NOMO-1 treated with dmso at 0.1 percent for 144 hours (cell line): ENCODE data around the gene SUCLA2.
"Not testable (repeated sequence)": the region's sequence is repeated elsewhere in the genome, so short reads cannot be mapped to it uniquely, and the experiment has no call there.

Experiments
- DNase-seq: peaks from one replicate; lab custom pipeline; 2025; ENCODE audit not compliant: unreplicated experiment; lab: John Stamatoyannopoulos, UW

Gene SUCLA2

DNA sequence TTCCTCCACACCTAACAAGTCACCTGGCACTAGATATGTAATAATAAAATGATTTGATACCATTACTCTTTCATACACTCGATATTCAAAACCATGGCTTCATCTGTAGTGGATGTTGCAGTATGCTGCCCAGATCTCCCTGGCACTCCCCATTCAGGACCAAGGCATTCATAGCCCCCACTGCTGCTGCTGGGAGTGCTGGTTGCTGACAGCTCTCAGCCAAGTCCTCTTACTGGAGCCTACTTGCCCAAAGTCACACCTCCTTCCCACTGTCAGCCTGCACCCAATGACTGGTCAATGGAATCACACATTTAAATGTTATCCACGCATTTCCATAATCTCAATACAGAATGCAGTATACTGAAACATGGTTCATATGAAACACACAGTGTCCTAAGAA lies 3.7 kb downstream of the SUCLA2 start:
- DNase-seq: no peak

DNA sequence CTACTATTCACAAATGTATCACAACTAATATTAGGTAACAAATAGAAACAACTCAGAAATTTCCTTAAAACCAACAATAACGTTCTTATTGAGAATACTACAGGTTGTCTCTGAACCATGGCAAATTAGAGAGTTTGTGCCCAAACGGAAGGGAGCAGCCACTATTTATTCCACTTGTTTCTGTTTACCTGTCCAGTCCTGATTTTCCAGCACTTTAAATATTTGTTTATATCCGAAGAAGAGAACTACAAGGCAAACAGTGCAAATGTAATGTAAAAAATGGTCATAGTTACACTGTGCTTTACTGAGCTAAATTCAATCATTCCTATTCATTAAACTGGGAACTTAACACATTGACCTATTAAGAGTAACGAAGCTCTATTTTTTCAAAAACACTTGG lies 9.2 kb downstream of the SUCLA2 start:
- no peak for DNase-seq

DNA sequence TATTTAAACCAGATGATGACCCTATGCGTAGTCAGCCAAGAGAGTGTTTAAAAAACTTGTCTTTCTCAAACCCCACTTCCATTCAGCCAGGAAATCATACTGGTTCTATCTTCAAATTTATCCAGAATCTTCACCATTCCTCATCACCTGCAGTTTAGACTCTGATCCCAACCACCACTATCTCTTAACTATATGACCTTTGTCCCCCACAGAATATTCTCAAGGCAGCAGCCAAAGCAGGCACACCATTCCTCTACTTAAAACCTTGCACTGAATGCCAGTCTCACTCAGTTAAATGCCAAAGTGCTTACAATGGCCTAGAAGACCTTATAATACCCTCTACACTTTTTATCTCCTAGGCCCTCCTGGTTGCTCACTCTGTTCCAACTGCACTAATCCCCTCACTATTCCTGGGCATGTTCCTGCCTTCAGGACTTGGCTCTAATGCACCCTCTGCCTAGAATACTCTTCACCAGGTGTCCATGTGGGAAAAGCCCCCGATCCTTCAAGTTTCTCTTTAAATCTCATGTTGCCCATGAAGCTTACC lies 10.1 kb downstream of the SUCLA2 start:
- DNase-seq: no peak

DNA sequence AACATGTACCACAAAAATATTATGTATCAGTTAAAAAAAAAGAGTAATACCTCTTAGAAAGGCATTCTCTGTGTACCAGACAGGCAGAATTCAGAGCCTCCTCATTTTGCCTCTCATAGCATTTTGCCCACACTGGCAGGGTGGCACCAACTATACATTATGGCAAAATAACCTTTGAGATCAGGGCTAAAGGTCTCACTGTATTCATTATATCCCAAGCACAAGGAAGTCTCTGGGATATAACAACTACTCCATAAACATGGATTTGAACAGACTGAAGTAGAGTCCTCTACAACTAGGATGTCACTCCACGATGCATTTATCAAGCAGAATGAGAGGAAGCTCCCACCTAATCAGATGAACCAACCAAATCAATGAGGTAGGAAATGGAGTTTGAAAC lies 10.6 kb downstream of the SUCLA2 start:
- DNase-seq: no peak

DNA sequence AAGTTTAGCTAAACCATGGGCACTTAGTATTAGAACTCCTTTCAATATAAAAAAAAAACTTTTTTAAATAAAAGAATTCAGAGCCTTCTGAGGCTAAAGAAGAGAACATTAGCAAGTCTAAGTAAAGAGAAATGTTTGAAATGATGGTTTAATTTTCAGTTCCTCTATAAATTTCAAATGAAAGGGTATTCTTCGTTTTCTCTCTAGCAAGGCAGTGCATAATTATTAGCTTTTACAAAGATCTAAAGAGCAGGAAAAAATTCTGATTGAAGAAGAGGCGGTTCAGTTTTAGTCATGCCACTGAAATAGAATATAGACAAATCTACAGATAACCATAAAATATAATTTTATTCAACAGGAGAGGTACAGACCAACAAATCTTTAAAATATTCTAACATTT lies 18.0 kb downstream of the SUCLA2 start:
- DNase-seq: no peak

DNA sequence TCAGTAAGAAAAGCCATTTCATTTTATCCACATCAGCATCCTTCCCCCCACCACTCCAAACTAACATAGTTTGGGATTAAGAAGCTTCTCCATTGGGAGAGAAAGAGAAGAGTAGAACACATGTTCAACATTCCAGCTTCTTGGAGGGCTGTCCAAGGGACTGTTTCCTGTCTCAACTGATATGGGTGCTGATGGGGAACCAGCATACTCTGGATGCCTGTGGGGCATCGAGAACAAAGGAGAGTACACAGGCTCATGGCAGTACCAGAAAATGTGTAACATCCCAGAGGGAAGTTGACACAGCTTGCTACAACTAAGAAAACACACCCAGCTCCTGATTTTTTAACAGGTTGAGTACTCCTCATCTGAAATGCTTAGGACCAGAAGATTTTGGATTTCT lies 24.7 kb downstream of the SUCLA2 start:
- no peak for DNase-seq

DNA sequence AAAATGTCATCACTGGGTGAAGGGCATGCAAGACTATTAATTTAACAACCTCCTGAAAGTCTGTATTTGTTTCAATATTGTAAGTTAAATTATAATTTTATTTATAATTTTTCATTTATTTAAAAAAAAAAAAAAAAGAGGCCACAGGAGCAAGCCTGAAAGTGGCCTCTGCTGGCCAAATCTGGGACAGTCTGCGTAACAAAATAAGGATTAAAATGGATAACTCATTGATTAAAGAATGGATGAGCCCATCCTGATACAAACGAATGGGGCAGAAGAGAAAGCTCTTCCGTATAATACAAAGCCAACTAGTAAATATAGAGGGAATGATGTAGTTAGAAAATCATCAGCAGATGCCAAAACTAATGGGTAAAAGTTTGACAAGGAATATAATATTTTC lies 36.2 kb downstream of the SUCLA2 start:
- DNase-seq: no peak

DNA sequence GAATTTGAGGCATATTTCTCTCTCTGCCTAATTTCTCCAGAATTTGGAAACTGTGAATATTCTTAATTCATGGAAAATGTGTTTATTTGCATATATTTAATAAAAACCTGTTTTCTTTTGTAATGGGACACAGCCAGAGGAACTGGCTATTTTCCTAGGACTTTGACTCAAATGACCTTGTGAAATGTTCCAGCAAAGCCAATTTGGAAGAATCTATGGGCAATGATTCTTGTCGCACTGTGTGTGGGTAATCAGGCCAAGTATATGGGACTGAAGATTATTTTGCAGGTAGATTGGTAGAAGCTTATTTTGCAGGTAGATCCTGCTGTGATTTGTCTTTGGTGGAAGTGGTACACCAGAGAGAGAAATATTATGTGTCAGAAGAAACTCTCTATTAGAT lies 38.8 kb downstream of the SUCLA2 start:
- no peak for DNase-seq

DNA sequence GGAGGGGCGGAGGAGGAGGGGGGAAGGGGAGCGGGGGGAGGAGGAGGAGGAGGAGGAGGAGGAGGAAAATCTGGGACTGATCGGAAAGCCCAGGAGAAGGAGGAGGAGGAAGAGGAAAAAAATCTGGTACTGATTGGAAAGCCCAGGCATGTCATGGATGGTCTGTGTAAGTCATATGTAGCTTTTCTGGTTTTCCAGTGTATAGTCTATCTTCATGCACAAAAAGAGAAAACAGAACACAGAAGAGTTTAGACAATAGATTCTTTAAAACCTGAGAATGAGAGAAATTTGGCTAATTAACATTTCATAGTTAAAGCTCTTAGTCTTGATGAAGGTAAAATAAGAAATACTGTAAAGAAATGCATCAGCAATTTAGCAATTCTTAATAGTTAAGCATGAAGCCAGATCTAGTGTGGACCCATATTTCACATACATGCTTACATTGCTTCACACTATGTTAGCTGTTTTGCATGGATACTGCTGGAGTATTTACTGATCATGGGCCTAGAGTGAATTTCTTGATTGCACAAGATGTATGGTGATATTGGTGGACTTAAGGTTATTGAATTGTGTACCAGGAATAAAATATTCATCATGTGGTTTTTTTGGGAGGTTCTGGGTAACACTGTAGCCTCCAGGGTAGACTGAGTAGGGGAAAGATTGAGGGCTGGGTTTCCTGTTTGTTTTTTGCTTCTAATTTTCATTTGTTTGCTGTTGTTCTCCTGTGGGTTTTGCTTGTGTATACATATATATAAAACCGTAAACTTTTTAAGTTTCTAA lies 41.4 kb downstream of the SUCLA2 start:
- DNase-seq: no peak

DNA sequence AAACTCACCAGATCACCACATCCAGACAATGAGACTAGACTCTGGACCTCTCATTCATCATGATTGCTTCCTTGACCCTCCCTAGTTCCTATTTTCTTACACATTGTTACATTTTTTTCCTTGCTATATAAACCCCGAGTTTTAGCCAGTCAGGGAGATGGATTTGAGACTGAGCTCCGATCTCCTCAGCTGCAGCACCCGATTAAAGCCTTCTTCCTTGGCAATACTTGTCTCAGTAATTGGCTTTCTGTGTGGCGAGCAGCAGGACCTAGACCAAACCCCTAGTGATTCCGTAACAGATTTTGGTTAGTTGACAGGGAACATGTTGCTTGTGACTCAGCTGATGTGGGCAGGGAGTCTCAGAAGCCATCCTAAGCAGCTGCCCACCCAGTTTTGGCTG lies 44.0 kb downstream of the SUCLA2 start:
- no peak for DNase-seq

DNA sequence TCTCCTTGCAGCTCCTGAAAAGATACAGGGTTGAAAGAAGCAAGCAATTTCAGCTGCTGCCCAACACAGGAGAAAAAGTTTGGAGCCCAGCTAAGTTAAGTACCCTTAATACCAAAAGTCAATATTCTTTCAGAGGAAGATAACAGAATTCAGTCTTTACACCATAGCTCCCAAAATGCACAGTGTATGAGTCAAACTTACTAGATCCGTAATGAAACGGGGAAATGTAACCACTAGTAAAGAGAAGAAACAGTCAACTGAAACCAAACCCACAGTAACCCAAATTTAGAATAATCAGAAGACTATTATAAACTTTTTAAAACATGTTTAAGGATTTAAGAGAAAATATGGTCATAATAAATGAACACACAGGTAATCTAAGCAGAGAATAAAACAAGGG lies 45.2 kb downstream of the SUCLA2 start:
- DNase-seq: no peak

DNA sequence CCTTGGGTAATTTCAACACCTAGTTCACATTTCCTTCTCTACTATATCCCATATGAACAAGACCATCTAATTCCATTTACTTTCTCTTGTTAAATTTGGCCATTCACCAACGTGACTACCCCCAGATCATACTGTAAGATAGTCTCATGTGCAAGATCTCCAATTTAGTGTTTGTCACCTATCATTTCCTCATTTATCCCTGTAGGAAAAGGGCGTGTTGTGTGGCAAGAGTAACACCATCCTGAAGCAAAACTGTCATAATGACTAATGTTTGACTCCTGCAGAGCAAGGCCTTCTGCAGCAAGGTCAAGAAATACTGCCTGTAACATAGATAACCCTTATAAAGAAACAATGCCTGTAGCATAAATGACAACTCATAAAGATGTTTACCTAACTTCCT lies 51.3 kb downstream of the SUCLA2 start:
- no peak for DNase-seq

DNA sequence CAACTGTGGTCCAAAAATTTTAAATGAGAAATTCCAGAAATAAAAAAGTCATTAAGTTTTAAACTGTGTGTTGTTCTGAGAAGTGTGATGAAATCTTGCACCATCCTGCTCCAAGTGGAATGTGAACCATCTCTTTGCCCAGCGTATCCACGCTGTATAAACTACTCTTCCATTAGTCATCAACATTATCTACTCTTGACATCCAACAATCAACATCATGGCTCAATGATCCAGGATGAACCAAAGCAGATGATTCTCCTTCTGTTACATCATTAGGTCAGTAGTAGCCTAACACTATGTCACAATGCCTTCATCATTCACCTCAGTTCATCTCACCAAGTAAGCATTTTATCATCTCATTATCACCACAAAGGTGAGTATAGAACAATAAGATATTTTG lies 55.3 kb downstream of the SUCLA2 start:
- DNase-seq: no peak

DNA sequence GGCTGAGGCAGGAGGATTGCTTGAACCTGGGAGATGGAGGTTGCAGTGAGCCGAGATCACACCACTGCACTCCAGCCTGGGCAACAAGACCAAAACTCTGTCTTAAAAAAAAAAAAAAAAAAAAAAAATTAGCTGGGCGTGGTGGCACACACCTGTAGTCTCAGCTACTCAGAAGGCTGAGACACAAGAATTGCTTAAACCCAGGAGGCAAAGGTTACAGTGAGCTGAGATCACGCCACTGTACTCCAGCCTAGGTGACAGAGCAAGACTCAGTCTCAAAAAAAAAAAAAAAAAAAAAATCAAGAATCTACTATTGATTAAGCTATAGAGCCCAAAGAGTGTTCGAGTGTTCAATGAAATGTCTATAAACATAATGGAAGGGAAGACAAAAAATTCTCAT lies 55.9 kb downstream of the SUCLA2 start:
- not testable (repeated sequence) for DNase-seq

DNA sequence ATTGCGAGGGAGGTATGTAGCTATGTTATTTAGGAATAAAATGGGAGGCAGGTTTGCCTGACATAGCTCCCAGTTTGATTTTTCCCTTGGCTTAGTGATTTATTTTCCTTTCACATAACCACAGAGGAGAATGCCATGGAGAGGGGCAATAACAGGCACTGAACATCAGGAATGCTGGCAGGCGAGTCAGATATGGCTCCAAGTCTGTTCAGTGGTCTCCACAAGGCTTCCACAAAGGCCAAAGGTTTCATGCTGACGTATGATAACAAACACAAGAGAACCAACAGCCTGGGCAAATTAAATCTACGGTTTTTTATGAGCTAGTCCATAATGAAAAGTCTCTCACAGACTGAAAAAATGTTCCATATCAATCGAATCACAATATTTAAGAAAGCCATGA lies 66.7 kb downstream of the SUCLA2 start:
- DNase-seq: no peak

DNA sequence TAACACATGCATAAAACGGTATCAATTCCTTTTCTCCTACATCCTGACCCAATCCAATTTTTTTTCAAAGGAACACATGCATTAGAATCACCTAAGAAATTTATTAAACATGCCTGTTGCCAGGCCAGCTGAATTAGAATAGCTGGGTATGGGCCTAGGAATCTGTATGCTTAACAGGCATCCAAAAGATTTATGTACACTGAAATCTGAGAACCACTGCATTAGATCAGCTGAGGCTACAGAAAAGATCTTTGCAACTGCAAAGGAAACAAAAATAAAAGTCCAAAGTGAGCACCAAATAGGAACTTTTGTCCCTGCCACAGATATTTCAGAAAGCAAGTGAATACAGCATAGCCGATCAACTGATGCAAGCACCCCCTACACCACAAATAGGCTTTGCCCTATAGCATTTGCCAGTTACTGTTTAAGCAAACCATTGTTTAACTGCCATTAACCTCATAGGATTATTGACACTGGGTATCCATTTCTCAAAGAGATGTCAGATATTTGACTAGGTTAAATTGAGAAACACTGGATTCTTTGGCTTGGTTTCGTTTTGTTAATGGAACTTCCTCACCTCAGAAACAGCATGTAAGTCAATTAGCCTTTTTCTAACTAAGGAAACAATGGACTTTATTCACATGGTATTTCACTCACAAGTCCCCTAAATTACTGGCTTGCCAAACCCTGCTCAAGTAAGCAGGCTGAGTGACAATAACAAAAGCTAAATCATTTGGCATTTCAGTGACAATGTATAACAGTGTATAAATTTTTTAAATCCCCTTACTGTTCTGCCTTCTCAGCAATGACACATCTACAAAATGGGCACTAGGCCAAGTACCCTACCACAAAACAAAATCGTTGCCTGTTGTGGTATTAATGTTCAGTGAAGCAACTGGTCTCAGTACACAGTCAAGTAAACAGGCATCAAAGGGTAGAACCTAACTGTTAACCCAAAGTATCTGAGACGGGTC lies 67.8 kb downstream of the SUCLA2 start:
- peak; percentile 52 for DNase-seq

DNA sequence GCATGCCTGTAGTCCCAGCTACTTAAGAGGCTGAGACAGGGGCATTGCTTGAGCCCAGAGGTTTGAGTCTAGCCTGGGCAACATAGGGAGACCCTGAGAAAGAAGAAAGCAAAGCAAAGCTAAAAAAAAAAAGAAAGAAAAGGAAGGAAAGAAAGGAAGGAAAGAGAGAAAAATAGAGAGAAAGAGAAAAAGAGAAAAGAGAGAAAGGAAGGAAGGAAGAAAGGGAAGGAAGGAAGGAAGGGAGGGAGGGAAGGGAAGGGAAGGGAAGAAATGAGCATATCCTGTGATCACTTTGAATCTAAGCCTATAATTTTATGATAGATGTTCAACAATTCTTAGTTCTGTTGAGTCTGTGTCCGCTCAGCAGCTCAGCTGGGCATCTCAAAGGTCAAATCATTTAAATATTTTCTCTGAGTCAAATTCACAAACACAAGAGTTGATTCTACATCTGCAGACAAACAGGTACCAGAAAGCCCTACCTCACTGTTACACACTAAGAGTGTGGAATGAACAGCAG lies 70.4 kb downstream of the SUCLA2 start:
- DNase-seq: no peak

DNA sequence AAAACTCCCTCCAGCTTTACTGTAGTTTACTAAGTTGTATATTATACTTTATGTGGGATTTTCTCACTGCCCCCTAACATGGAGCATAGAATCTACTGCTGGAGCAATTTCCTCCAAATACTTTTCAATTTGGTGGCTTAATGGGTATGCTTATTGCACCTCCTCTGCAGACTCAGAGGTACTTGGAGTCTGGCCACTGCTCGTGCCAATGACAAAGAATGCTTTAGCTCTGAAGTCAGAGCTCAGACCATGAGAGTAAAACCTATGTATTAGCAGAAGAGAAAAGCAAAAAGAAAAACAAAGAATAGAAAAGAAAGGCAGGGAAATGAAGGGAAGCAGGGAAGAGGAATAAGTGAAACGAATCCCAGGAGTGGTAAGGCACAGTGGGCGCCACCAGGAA lies 71.9 kb downstream of the SUCLA2 start:
- no peak for DNase-seq

DNA sequence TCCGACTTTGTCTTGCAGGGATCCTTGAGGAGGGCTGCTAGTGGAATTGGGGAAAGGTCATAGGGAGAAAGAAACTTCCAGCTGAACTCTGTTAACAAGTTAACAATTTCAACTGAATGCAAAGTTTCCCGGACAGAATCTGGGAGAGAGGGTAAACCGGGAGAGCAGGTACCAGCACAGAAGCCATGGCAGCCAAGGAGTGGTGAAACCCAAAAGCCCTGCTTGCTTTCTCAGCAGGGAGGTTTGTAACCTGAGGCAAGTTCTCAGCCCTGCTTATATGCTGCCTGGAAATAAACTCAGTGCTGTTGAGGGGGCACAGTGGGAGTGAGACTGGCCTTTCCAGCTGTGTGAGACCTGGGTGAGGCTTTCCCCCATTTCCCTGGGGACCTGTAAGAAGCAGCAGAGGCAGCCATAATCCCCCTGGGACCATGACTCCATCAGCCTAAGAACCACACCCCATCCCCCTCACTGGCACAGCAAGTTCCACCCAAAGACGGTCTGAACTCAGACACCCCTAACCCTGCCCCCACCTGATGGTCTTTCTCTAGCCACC lies 84.0 kb downstream of the SUCLA2 start:
- DNase-seq: no peak

DNA sequence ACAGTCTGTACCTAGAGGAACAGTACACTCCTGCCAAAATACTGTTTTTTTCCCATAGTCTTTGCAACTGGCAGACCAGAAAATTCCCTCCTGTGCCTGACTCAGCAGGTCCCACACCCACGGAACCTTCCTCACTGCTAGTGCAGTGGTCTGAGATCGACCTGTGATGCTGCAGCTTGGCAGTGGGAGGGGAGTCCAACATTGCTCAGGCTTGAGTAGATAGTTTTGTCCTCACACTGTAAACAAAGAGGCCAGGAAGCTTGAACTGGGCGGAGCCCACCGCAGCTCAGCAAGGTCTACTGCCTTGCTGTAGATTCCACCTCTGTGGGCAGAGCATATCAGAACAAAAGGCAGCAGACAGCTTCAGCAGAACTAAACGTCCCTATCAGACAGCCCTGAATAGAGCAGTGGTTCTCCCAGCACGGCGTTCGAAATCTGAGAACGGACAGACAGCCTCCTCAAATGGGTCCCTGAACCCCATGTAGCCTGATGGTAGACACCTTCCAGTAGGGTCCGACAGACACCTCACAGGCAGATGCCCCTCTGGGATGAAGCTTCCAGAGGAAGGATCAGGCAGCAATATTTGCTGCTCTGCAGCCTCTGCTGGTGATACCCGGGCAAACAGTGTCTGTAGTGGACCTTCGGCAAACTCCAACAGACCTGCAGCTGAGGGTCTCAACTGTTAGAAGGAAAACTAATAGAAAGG lies 92.7 kb downstream of the SUCLA2 start:
- no peak for DNase-seq

DNA sequence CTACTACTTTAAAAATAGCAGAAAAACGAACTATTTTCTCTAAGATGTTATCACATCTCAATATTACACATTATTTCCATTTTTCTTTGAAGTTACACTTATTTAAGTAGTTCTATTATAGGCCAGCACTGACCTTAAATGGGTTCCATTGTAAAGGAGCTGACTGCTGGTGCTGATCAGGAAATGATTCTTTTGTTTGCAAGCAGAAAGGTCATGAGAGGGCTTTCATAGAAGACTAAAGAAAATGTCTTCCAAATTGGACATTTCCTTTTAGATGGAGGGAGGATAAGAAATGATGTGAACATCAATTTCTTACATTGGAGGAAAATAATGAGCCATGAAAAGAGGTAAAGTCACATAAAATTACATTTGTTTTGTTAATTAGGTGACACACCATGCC lies 96.2 kb downstream of the SUCLA2 start:
- DNase-seq: no peak
